T-cell (primary cell): ENCODE data around the gene EAF1. TPM values are rescaled to one million over a fixed set of nuclear protein-coding genes. Genes with fewer than 3 reads are reported as not detected.
A peak's percentile ranks its signal among the peaks of the same experiment; 100 is the strongest.
"Not testable (repeated sequence)": the region's sequence is repeated elsewhere in the genome, so short reads cannot be mapped to it uniquely, and the experiment has no call there.

Experiments used
- ATAC-seq, 4 experiments: fragments of 200-7000 bp in 3 of 4; fragments of 150-1000 bp in 1 of 4; cut with Tn5 transposase; replicated peaks in 1 of 4; 1 replicate in 3 of 4; 2 replicates in 1 of 4; pipeline ENCODE4 v1.10.0; 2021; ENCODE audit warnings: moderate library complexity in 3 of 4, mild to moderate bottlenecking in 2 of 4, moderate number of reproducible peaks in 1 of 4
- CTCF ChIA-PET, 2 donors: fragments of 300-600 bp; sonication (Branson Sonifier 250); formaldehyde crosslinking; loops; one replicate each; lab custom pipeline; 2022; ENCODE audit warnings: antibody characterized with exemption in 2 of 2; lab: Charles Lee
- POLR2A ChIA-PET, 2 donors: fragments of 300-600 bp; sonication (Branson Sonifier 250); formaldehyde crosslinking; loops; one replicate each; lab custom pipeline; 2022; ENCODE audit warnings: antibody characterized with exemption in 2 of 2; lab: Charles Lee
- DNase-seq, 35 experiments: peaks; one replicate each; pipeline versions ENCODE4 v3.0.0 to v3.0.0-alpha.2; 2013 to 2023
- H3K27ac ChIP-seq: one replicate; pipeline ENCODE4 v1.5.1; 2013; ENCODE audit warnings: low read length
- H3K27me3 ChIP-seq, 2 experiments: replicated peaks in 1 of 2; 1 replicate in 1 of 2; 2 replicates in 1 of 2; pipeline versions ENCODE4 v1.6.1 to v1.7.0; 2013; ENCODE audit warnings: low read length in 1 of 2, mixed read lengths in 1 of 2; ENCODE audit not compliant: control insufficient read depth in 2 of 2, insufficient read depth in 2 of 2; ENCODE audit errors: extremely low read depth in 1 of 2
- H3K36me3 ChIP-seq, 2 donors: 1 replicate in 1 of 2; 2 replicates in 1 of 2; pipeline versions ENCODE4 v1.6.1 to v1.7.0; 2013; ENCODE audit warnings: low read length in 1 of 2; ENCODE audit not compliant: control insufficient read depth in 2 of 2, insufficient read depth in 1 of 2; ENCODE audit errors: extremely low read depth in 1 of 2
- H3K4me1 ChIP-seq, 2 experiments: 1 replicate in 1 of 2; 2 replicates in 1 of 2; pipeline versions ENCODE4 v1.6.1 to v1.7.0; 2013; ENCODE audit warnings: low read length in 2 of 2, mixed read lengths in 1 of 2; ENCODE audit not compliant: insufficient read depth in 2 of 2, control insufficient read depth in 1 of 2; ENCODE audit errors: extremely low read depth in 1 of 2
- H3K4me3 ChIP-seq, 2 donors: 1 replicate in 1 of 2; 2 replicates in 1 of 2; pipeline versions ENCODE4 v1.5.1 to v1.7.0; 2013; ENCODE audit warnings: mild to moderate bottlenecking in 2 of 2, low read length in 1 of 2, moderate library complexity in 1 of 2; ENCODE audit not compliant: control insufficient read depth in 1 of 2; ENCODE audit errors: extremely low read depth in 1 of 2
- H3K9me3 ChIP-seq: 2 replicates; pipeline ENCODE4 v1.7.0; 2013
- H3K27ac Mint-ChIP-seq, 2 donors: one replicate each; pipeline ENCODE4 v1.8.0; 2020 to 2021; ENCODE audit warnings: mild to moderate bottlenecking in 2 of 2, mixed read lengths in 2 of 2
- H3K27me3 Mint-ChIP-seq, 2 donors: one replicate each; pipeline ENCODE4 v1.8.0; 2021 to 2022; ENCODE audit warnings: mixed read lengths in 2 of 2
- H3K36me3 Mint-ChIP-seq: one replicate; pipeline ENCODE4 v1.8.0; 2021; ENCODE audit warnings: mixed read lengths
- H3K4me1 Mint-ChIP-seq, 3 donors: one replicate each; pipeline ENCODE4 v1.8.0; 2020 to 2022; ENCODE audit warnings: mixed read lengths in 3 of 3, mild to moderate bottlenecking in 1 of 3
- H3K4me3 Mint-ChIP-seq, 3 donors: one replicate each; pipeline ENCODE4 v1.8.0; 2020 to 2022; ENCODE audit warnings: mild to moderate bottlenecking in 3 of 3, mixed read lengths in 3 of 3, moderate library complexity in 3 of 3
- H3K9me3 Mint-ChIP-seq, 3 donors: one replicate each; pipeline ENCODE4 v1.8.0; 2020 to 2022; ENCODE audit warnings: mixed read lengths in 3 of 3
- WGBS: methylation state at CpG from one replicate; pipeline ENCODE4 v1.1.5; 2013; ENCODE audit warnings: missing lambda C conversion rate; ENCODE audit not compliant: insufficient coverage; 5-methylcytosine and 5-hydroxymethylcytosine counted together
- total RNA-seq, 35 experiments: library from RNA in 6 of 35; stranded (reverse) in 6 of 35; fragments of 120-200 nt in 1 of 35; gene quantifications; one replicate each; pipeline versions ENCODE4 v1.2.1 to v1.2.4 and lab custom pipeline; 2013 to 2026

EAF1 gene
- total RNA-seq, 5 donors from 2014 or later (not counting 1 experiment from before 2014, with no cell fraction given) = 17.9 to 29.7 (median 22.8) TPM

DNA sequence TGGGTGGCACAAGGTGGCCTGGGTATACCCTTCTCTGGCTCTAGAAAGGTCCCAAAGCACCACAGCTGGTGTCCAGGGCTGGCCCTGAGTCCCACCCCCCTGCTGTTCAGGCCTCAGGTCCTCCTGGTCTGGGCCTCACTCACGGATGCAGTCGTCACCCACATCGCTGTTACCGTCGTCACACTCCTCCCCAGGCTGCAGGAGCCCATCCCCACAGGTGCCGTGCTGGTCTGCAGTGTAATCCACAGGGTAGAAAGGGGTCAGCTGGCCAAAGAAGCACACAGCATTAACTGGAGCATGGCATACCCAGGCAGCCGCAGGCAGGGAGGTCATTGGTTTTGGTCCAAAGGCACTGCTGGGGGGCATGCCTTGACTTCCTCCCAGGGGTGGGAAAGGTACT is 28.4 kb downstream of the EAF1 start:
- Mint-ChIP-seq H3K27ac (no peak overlapping the region), H3K4me3 (no peak overlapping the region), H3K4me1 (peaks cover under 1 to 11% (median 5%) of the 10 kb centered on the region in 3 donors), H3K36me3 (peaks cover 7% of the 10 kb centered on the region), H3K9me3 (peaks cover 0 to 4% (median 0%) of the 10 kb centered on the region in 3 donors), H3K27me3 (no peaks in the 10 kb centered on the region)
- no peak for ATAC-seq
- no peak for DNase-seq
- peaks cover 0 to 2% of the 10 kb centered on the region in 2 donors for H3K36me3 ChIP-seq
- H3K4me1 ChIP-seq = peaks cover 0 to 6% of the 10 kb centered on the region in 2 experiments
- no peaks in the 10 kb centered on the region for H3K9me3 ChIP-seq
- POLR2A ChIA-PET = no interaction called here
- H3K4me3 ChIP-seq = no peak overlapping the region
- no peak overlapping the region for H3K27ac ChIP-seq
- CTCF ChIA-PET = no interaction called here
- no peaks in the 10 kb centered on the region for H3K27me3 ChIP-seq
- WGBS = 97% methylated on average over 7 of the region's 7 CpGs

DNA sequence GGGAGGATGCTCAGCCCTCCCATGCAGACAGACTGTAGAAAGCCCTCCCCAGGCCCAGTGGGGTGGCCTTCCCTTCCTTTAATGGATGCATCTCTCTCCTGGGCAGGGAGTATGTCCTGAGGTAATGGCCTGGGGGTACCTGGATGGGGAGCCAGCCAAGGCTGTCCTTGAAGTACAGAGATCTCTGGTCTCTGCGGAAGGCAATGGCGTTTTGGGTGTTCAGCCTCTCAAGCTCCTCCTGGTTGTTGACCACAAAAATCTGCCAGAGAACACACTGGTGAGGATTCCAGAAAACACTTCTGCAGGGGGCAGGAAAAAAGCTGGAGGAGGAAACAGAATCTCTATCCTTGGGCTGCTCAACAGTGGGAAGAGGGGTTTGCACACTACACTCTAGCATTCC is 28.9 kb downstream of the EAF1 start:
- H3K4me3 Mint-ChIP-seq = no peak overlapping the region
- no peaks in the 10 kb centered on the region for H3K27me3 Mint-ChIP-seq
- no peak overlapping the region for H3K27ac ChIP-seq
- H3K9me3 Mint-ChIP-seq = peaks cover 0 to 4% (median 0%) of the 10 kb centered on the region in 3 donors
- CTCF ChIA-PET = no interaction called here
- H3K4me1 Mint-ChIP-seq = peaks cover 6 to 16% (median 11%) of the 10 kb centered on the region in 3 donors
- no peaks in the 10 kb centered on the region for H3K9me3 ChIP-seq
- peaks cover 7% of the 10 kb centered on the region for H3K36me3 Mint-ChIP-seq
- peaks cover 0 to 2% of the 10 kb centered on the region in 2 donors for H3K36me3 ChIP-seq
- H3K4me1 ChIP-seq = peaks cover 0 to 12% of the 10 kb centered on the region in 2 experiments
- H3K4me3 ChIP-seq = no peak overlapping the region
- no peak for ATAC-seq
- 100% methylated on average over 2 of the region's 2 CpGs for WGBS
- no peak overlapping the region for H3K27ac Mint-ChIP-seq
- POLR2A ChIA-PET = no interaction called here
- no peak for DNase-seq
- H3K27me3 ChIP-seq = no peaks in the 10 kb centered on the region

DNA sequence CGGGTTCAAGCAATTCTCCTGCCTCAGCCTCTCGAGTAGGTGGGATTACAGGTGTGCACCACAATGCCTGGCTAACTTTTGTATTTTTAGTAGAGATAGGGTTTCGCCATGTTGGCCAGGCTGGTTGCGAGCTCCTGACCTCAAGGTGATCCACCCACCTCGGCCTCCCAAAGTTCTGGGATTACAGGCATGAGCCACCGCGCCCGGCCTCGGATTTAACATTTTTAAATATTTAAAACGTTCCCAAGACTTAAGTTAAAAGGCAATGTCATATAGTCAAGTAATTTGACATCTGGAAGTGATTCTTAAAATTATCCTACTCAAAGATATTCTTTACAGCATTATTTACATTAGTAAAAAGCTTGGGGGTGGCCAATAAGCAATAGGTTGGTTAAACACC is 29.5 kb downstream of the EAF1 start:
- H3K4me1 Mint-ChIP-seq = peaks cover 10 to 20% (median 15%) of the 10 kb centered on the region in 3 donors
- H3K9me3 Mint-ChIP-seq, H3K27ac Mint-ChIP-seq, H3K36me3 ChIP-seq, POLR2A ChIA-PET, H3K4me3 Mint-ChIP-seq, H3K4me3 ChIP-seq, H3K27me3 ChIP-seq, DNase-seq, H3K36me3 Mint-ChIP-seq, ATAC-seq, H3K27me3 Mint-ChIP-seq, CTCF ChIA-PET, H3K27ac ChIP-seq, H3K9me3 ChIP-seq: not testable (repeated sequence)
- H3K4me1 ChIP-seq = peaks cover 2 to 17% of the 10 kb centered on the region in 2 experiments
- WGBS = 100% methylated on average over 3 of the region's 10 CpGs

DNA sequence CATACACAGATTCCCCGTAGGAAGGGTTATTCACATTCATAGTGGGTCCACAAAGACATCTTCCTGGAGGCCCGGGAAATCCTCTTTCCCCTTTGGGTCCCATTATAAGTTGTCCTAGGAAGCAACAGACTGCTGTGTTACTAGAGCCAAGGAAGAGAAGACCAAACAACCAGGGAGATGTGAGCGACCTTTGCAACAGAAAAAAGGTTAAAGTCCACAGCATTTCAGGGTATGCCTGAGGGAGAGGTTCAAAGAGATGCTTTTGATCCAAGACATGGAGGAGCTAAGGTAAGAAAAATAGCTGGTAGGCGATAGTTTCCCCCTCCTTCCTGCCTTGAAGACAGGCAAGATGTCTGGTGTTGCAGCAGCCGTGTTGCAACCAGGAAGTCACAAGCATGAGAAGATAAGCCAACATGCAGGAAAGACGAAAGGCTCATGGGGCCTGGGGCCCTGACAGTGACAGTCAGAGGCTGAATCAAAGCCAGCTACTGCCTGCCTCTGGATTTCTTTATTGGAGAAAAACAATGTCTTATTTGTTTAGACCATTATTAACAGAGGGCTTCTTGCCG is 30.9 kb downstream of the EAF1 start:
- H3K9me3 ChIP-seq = no peaks in the 10 kb centered on the region
- H3K4me3 Mint-ChIP-seq = no peak overlapping the region
- H3K27me3 ChIP-seq = no peaks in the 10 kb centered on the region
- DNase-seq = no peak
- ChIA-PET CTCF (no interaction called here), POLR2A (no interaction called here)
- no peak overlapping the region for H3K27ac Mint-ChIP-seq
- H3K27ac ChIP-seq = no peak overlapping the region
- whole genome bisulfite sequencing = 100% methylated on average over 4 of the region's 7 CpGs
- no peak for ATAC-seq
- H3K4me1 ChIP-seq = peaks cover 2 to 26% of the 10 kb centered on the region in 2 experiments
- no peaks in the 10 kb centered on the region for H3K27me3 Mint-ChIP-seq
- H3K4me3 ChIP-seq = no peak overlapping the region
- peaks cover 0 to 4% of the 10 kb centered on the region in 2 donors for H3K36me3 ChIP-seq
- H3K4me1 Mint-ChIP-seq = peaks cover 15 to 29% (median 21%) of the 10 kb centered on the region in 3 donors
- H3K9me3 Mint-ChIP-seq = peaks cover 0 to 4% (median 0%) of the 10 kb centered on the region in 3 donors
- H3K36me3 Mint-ChIP-seq = peaks cover 13% of the 10 kb centered on the region

DNA sequence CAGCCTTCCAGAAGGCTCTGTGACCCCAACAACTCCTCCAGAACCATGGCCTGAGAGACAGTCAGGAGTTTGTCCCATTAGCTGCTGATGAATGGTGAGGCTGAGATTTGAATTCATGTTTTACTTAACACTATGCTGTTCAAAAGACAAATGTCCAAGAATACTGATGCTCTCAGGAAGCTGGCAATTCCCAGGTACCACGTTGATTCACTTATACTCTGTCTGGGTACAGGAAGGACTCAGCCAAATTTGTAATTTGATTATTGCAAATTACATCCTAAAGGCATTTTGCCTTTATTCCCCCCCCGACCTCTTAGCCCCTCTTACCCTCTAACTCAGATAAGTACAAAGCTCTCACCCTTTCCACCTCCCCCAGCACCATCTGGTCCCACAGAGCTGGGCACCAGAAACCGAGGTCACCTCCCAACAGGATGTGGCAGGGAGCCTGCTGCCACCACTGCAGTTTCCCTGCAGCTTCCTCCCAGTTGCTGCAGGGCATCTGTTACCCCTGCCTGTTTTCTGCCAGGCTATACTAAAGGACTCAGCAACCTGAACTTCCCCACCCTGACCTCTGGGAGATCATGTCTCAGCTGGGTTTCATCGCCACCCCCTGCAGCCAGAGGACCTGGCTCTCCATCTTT is 33.6 kb downstream of the EAF1 start:
- Mint-ChIP-seq H3K4me3 (peak overlapping the region in 1 of 3 donors; percentile 27), H3K9me3 (peaks cover 0 to 4% (median 0%) of the 10 kb centered on the region in 3 donors), H3K36me3 (peaks cover 11% of the 10 kb centered on the region), H3K27ac (peak overlapping the region; percentile 39 to 53), H3K27me3 (no peaks in the 10 kb centered on the region), H3K4me1 (peaks cover 15 to 29% (median 21%) of the 10 kb centered on the region in 3 donors)
- CTCF ChIA-PET = interaction anchor here in 1 of 2 donors (0.6 to 1.0 kb wide), 3 partner anchors 22 to 95 kb away, joined by 3 read pairs; no protein-coding TSS in a partner anchor
- ATAC-seq (peak; percentile 34 to 71 (median 53)), DNase-seq (peak in 6 of 35 experiments; percentile 2 to 21 (median 9))
- peaks cover 2 to 26% of the 10 kb centered on the region in 2 experiments for H3K4me1 ChIP-seq
- no peak overlapping the region for H3K4me3 ChIP-seq
- H3K27me3 ChIP-seq = no peaks in the 10 kb centered on the region
- 0% methylated on average over 2 of the region's 4 CpGs for WGBS
- no peaks in the 10 kb centered on the region for H3K9me3 ChIP-seq
- peaks cover 0 to 4% of the 10 kb centered on the region in 2 donors for H3K36me3 ChIP-seq
- H3K27ac ChIP-seq = no peak overlapping the region
- POLR2A ChIA-PET = interaction anchor here in 1 of 2 donors (0.6 kb wide), 1 partner anchor 54 kb away, joined by 4 read pairs; no protein-coding TSS in a partner anchor

DNA sequence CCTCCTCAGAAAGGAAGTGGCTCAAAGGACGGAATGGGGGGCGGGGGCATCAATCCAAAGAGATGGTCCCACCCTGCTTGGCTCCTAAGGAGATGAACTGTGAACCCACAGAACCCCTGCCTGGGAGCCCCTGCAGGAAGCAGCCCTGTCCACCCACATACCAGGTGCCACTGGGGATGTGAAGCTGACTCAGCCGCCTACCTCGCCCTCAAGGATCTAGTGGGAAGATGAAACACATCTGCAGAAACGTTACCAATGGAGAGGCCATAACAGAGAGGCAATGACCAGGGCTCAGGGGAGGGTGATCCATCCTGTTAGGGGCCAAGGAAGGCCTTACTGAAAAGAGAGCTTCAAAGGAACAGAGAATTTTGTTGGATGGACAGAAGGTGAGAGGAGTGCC is 35.1 kb downstream of the EAF1 start:
- no peak overlapping the region for H3K27ac ChIP-seq
- peaks cover 18% of the 10 kb centered on the region for H3K36me3 Mint-ChIP-seq
- peaks cover 2 to 36% of the 10 kb centered on the region in 2 experiments for H3K4me1 ChIP-seq
- no peak overlapping the region for H3K27ac Mint-ChIP-seq
- H3K4me3 Mint-ChIP-seq = no peak overlapping the region
- CTCF ChIA-PET = no interaction called here
- H3K27me3 ChIP-seq = no peaks in the 10 kb centered on the region
- H3K9me3 Mint-ChIP-seq = peaks cover 0 to 4% (median 0%) of the 10 kb centered on the region in 3 donors
- ATAC-seq (no peak), DNase-seq (no peak)
- 33% methylated on average over 3 of the region's 5 CpGs for WGBS
- POLR2A ChIA-PET = no interaction called here
- H3K4me3 ChIP-seq = no peak overlapping the region
- H3K4me1 Mint-ChIP-seq = peaks cover 15 to 36% (median 21%) of the 10 kb centered on the region in 3 donors
- H3K36me3 ChIP-seq = peaks cover 0 to 4% of the 10 kb centered on the region in 2 donors
- H3K9me3 ChIP-seq = no peaks in the 10 kb centered on the region
- H3K27me3 Mint-ChIP-seq = no peaks in the 10 kb centered on the region
